Stimulated activated CD8-positive, alpha-beta memory T cell treated with anti-CD3 and anti-CD28 coated beads, Interleukin-4, amount 100 ng/mL, for 24 hours (primary cell): ENCODE results near the gene MT1M.
"Not testable (repeated sequence)": the region's sequence is repeated elsewhere in the genome, so short reads cannot be mapped to it uniquely, and the experiment has no call there.

Source experiments
- DNase-seq: peaks from one replicate; pipeline ENCODE4 v3.0.0-alpha.2; 2020; ENCODE audit warnings: low read depth

The MT1M gene

GRCh38 chr16:56632156-56632847, at the start of gene MT1M:
TSS of gene MT1M (plus strand) at chr16:56632659. CDS start at chr16:56632732, 73 bp downstream.
- DNase-seq, result no peak

GRCh38 chr16:56582911-56583310, 49.5 kb upstream of the MT1M start:
- not testable (repeated sequence) for DNase-seq

GRCh38 chr16:56583351-56584168, 48.9 kb upstream of the MT1M start:
- DNase-seq, result no peak

- DNase-seq, result no peak
Observed at GRCh38 chr16:56584276-56584675, 48.2 kb upstream of the MT1M start.

GRCh38 chr16:56588781-56589140, 43.7 kb upstream of the MT1M start:
- DNase-seq, result no peak

GRCh38 chr16:56589141-56590039, 43.1 kb upstream of the MT1M start, which contains the start of gene MT3:
TSS of gene MT3 (plus strand) at chr16:56589528. CDS start at chr16:56589591, 63 bp downstream.
- no peak for DNase-seq

GRCh38 chr16:56591377-56592060, 40.9 kb upstream of the MT1M start:
- no peak for DNase-seq

GRCh38 chr16:56593573-56594291, 38.7 kb upstream of the MT1M start:
- DNase-seq, result no peak

GRCh38 chr16:56594292-56594619, 38.2 kb upstream of the MT1M start:
- DNase-seq, result no peak

- no peak for DNase-seq
Observed at GRCh38 chr16:56600398-56600999, 32.0 kb upstream of the MT1M start.

GRCh38 chr16:56601325-56601724, 31.1 kb upstream of the MT1M start:
- DNase-seq, result no peak

- no peak for DNase-seq
Observed at GRCh38 chr16:56603589-56603988, 28.9 kb upstream of the MT1M start.

GRCh38 chr16:56604966-56605365, 27.5 kb upstream of the MT1M start:
- DNase-seq, result no peak

- no peak for DNase-seq
Observed at GRCh38 chr16:56605475-56605874, 27.0 kb upstream of the MT1M start.

GRCh38 chr16:56606071-56606475, 26.4 kb upstream of the MT1M start:
- DNase-seq, result no peak

GRCh38 chr16:56606476-56607108, 25.9 kb upstream of the MT1M start:
- DNase-seq, result no peak

GRCh38 chr16:56607109-56607618, 25.3 kb upstream of the MT1M start:
- no peak for DNase-seq

GRCh38 chr16:56607675-56608042, 24.8 kb upstream of the MT1M start:
- DNase-seq, result no peak

GRCh38 chr16:56608043-56608875, 24.2 kb upstream of the MT1M start, which contains the start of gene MT2A:
TSS of gene MT2A (plus strand) at chr16:56608584. CDS start at chr16:56608656, 72 bp downstream.
- DNase-seq, result peak; percentile 85
